ENCODE data around the gene COMMD2. TPM values are rescaled to one million over a fixed set of nuclear protein-coding genes. Genes with fewer than 3 reads are reported as not detected.
A peak's percentile ranks its signal among the peaks of the same experiment; 100 is the strongest.

Gene COMMD2
- total RNA-seq, 2 experiments from 2014 or later = 31.0 to 31.8 TPM

DNA sequence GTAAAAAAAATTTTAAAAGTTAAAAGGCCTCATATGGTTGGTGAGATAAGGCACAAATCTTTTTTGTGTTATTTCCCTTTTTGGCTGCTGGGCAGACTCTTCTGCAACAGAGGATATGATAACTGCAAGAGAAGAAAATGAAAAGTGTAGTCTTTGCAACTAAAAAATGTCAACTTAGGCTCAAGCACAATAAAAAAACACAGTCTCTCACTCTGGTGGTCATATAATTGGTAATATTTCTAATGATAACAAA is 15.4 kb downstream of the COMMD2 start:
- Mint-ChIP-seq H3K36me3 (ENCODE audit: low read depth) (peaks cover 7% of the 10 kb centered on the region), H3K27ac (no peak overlapping the region), H3K4me1 (ENCODE audit: low read depth) (no peaks in the 10 kb centered on the region), H3K27me3 (no peaks in the 10 kb centered on the region), H3K9me3 (no peaks in the 10 kb centered on the region), H3K4me3 (no peak overlapping the region)
- ATAC-seq = no peak
- TF ChIP-seq CTCF (IDR thresholded peaks at IDR 0.05) = no peak
- no peak for DNase-seq
- intact Hi-C loops (cut with micrococcal nuclease) = no loop called here
- CTCF ChIA-PET = interaction anchor here (1.2 to 2.5 kb wide), 2 partner anchors 15 to 20 kb away, joined by 3 to 7 read pairs; partner anchors contain the start of gene COMMD2
- POLR2A ChIA-PET = interaction anchor here (0.9 kb wide), 1 partner anchor 15 kb away, joined by 3 read pairs; the partner anchor contains the start of gene COMMD2

GRCh38 chr3:149736175-149736952 is 15.9 kb downstream of the COMMD2 start:
- Mint-ChIP-seq H3K4me1 (ENCODE audit: low read depth) (no peaks in the 10 kb centered on the region), H3K27ac (no peak overlapping the region), H3K27me3 (no peaks in the 10 kb centered on the region), H3K4me3 (no peak overlapping the region), H3K36me3 (ENCODE audit: low read depth) (peaks cover 4% of the 10 kb centered on the region), H3K9me3 (no peaks in the 10 kb centered on the region)
- CTCF ChIA-PET = interaction anchor here (1.2 to 2.5 kb wide), 2 partner anchors 15 to 19 kb away, joined by 3 to 7 read pairs; partner anchors contain the start of gene COMMD2
- ATAC-seq (no peak), DNase-seq (no peak)
- TF ChIP-seq CTCF (IDR thresholded peaks at IDR 0.05) = no peak
- intact Hi-C loops (cut with micrococcal nuclease) = no loop called here
- POLR2A ChIA-PET = interaction anchor here (0.9 kb wide), 1 partner anchor 16 kb away, joined by 3 read pairs; the partner anchor contains the start of gene COMMD2

- CTCF ChIA-PET = no interaction called here
- intact Hi-C loops (cut with micrococcal nuclease) = no loop called here
- H3K27ac Mint-ChIP-seq = no peak overlapping the region
- POLR2A ChIA-PET = no interaction called here
- H3K4me3 Mint-ChIP-seq = no peak overlapping the region
- H3K36me3 Mint-ChIP-seq (ENCODE audit: low read depth) = peaks cover 1% of the 10 kb centered on the region
- no peaks in the 10 kb centered on the region for H3K9me3 Mint-ChIP-seq
- H3K27me3 Mint-ChIP-seq = no peaks in the 10 kb centered on the region
- no peak for TF ChIP-seq CTCF (IDR thresholded peaks at IDR 0.05)
- ATAC-seq (no peak), DNase-seq (no peak)
- no peaks in the 10 kb centered on the region for H3K4me1 Mint-ChIP-seq (ENCODE audit: low read depth)
Observed at GRCh38 chr3:149732234-149732633, 20.1 kb downstream of the COMMD2 start.

DNA sequence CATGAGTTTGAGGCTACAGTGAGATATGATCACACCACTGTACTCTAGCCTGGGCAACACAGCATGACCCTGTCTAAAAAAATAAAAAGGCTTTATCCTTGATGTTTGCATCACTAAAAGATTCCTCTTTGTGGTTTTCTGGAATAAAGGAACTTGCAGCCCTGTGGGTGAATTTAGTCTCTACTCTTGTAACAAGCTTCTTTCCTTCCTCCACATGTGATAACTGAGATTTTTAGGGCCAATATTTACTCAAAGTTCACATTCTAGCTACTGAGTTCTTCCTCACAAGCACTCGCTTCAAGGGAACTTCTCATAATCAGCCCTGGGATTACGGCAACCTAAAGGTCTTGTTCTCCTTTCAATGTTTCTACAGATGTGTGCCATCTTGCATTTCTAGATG is 24.6 kb downstream of the COMMD2 start:
- no peak for ATAC-seq
- no peaks in the 10 kb centered on the region for H3K9me3 Mint-ChIP-seq
- H3K27ac Mint-ChIP-seq = no peak overlapping the region
- DNase-seq = no peak
- peaks cover 3% of the 10 kb centered on the region for H3K36me3 Mint-ChIP-seq (ENCODE audit: low read depth)
- TF ChIP-seq CTCF (IDR thresholded peaks at IDR 0.05) = no peak
- no peak overlapping the region for H3K4me3 Mint-ChIP-seq
- ChIA-PET CTCF (interaction anchor here (1.3 kb wide), 2 partner anchors 10 to 25 kb away, joined by 4 to 5 read pairs; partner anchors contain the start of gene COMMD2), POLR2A (interaction anchor here (1.0 to 1.2 kb wide), 2 partner anchors 11 to 25 kb away, joined by 3 read pairs; no protein-coding TSS in a partner anchor)
- no peaks in the 10 kb centered on the region for H3K27me3 Mint-ChIP-seq
- H3K4me1 Mint-ChIP-seq (ENCODE audit: low read depth) = no peaks in the 10 kb centered on the region
- intact Hi-C loops (cut with micrococcal nuclease) = no loop called here

GRCh38 chr3:149726716-149727407 is 25.4 kb downstream of the COMMD2 start:
- H3K4me3 Mint-ChIP-seq = no peak overlapping the region
- H3K4me1 Mint-ChIP-seq (ENCODE audit: low read depth) = no peaks in the 10 kb centered on the region
- H3K36me3 Mint-ChIP-seq (ENCODE audit: low read depth) = peaks cover 3% of the 10 kb centered on the region
- TF ChIP-seq CTCF (IDR thresholded peaks at IDR 0.05) = no peak
- DNase-seq (peak; percentile 9), ATAC-seq (peak; percentile 75)
- ChIA-PET CTCF (interaction anchor here (1.3 to 1.4 kb wide), 3 partner anchors 10 to 81 kb away, joined by 3 to 5 read pairs (median 4); partner anchors contain the start of gene COMMD2), POLR2A (interaction anchor here (1.0 to 1.2 kb wide), 2 partner anchors 12 to 26 kb away, joined by 3 read pairs; no protein-coding TSS in a partner anchor)
- H3K27ac Mint-ChIP-seq = no peak overlapping the region
- H3K9me3 Mint-ChIP-seq = no peaks in the 10 kb centered on the region
- intact Hi-C loops (cut with micrococcal nuclease) = no loop called here
- H3K27me3 Mint-ChIP-seq = no peaks in the 10 kb centered on the region
